Measurements from ENCODE around the gene GLI3. TPM values are rescaled to one million over a fixed set of nuclear protein-coding genes. Genes with fewer than 3 reads are reported as not detected.

GLI3 gene
- total and polyA plus RNA-seq, 10 of the 15 experiments (the other 5 are each of a cell fraction or from before 2014, with no cell fraction given) = 0.01 TPM; not detected in 8

- in situ Hi-C loops (cut with MboI) = no loop called here
- no TSS peak for BruUV-seq (replicated peaks)
- ATAC-seq = no peak
- Histone ChIP-seq H2AFZ (ENCODE audit: control insufficient read depth, low read depth, low read length) (no peak overlapping the region), H3K27me3 (replicated peaks in 1 of 2; ENCODE audit: control insufficient read depth in 2 of 2, insufficient read depth in 2 of 2, low read length in 1 of 2) (no peaks in the 10 kb centered on the region), H3K36me3 (ENCODE audit: control insufficient read depth in 2 of 2, insufficient read depth in 2 of 2, low read length in 1 of 2) (no peaks in the 10 kb centered on the region), H3K4me1 (ENCODE audit: control insufficient read depth, insufficient read depth, low read length) (no peaks in the 10 kb centered on the region), H3K27ac (ENCODE audit: control insufficient read depth, insufficient read depth) (no peak overlapping the region), H3K9ac (ENCODE audit: control insufficient read depth, insufficient read depth, low read length) (no peak overlapping the region), H3K4me3 (no peak overlapping the region), H4K20me1 (ENCODE audit: control insufficient read depth, insufficient read depth) (no peaks in the 10 kb centered on the region; the same call in 1 of the 2 replicates), H3K4me2 (ENCODE audit: control insufficient read depth, insufficient read depth) (no peak overlapping the region), H3K9me3 (replicated peaks; ENCODE audit: control insufficient read depth, insufficient read depth, low read length) (no peaks in the 10 kb centered on the region), H3K79me2 (ENCODE audit: control insufficient read depth, insufficient read depth, low read length) (no peaks in the 10 kb centered on the region)
- POLR2A ChIA-PET = no interaction called here
- SMC1A ChIA-PET (ENCODE audit: uncharacterized antibody, unreplicated experiment) = no interaction called here
- no peak for DNase-seq (ENCODE audit: low read depth, low spot score)
- TF ChIP-seq RBBP5 (conservative IDR thresholded peaks at IDR 0.05) (no peak), PRDM15 (CRISPR knock-in tag; IDR thresholded peaks at IDR 0.05) (no peak), KDM1A (IDR thresholded peaks at IDR 0.05; ENCODE audit: borderline replicate concordance) (no peak), GATAD2B (conservative IDR thresholded peaks at IDR 0.05; ENCODE audit: low read depth) (no peak), EZH2 (IDR thresholded peaks at IDR 0.05; ENCODE audit: borderline replicate concordance, control insufficient read depth, low read depth, low read length) (no peak), CBX5 (IDR thresholded peaks at IDR 0.05; ENCODE audit: low read depth) (no peak), EP300 (IDR thresholded peaks at IDR 0.05; ENCODE audit: borderline replicate concordance in 1 of 2, control insufficient read depth in 1 of 2, low read depth in 2 of 2, low read length in 2 of 2) (no peak), HDGF (IDR thresholded peaks at IDR 0.05) (no peak), RELA (IDR thresholded peaks at IDR 0.05; ENCODE audit: borderline replicate concordance, partially characterized antibody) (no peak), FOS (IDR thresholded peaks at IDR 0.05; ENCODE audit: borderline replicate concordance, extremely low read depth, insufficient read length) (no peak), CEBPB (IDR thresholded peaks at IDR 0.05; ENCODE audit: borderline replicate concordance in 1 of 2, low read depth in 2 of 2, low read length in 2 of 2) (no peak), NR2F1 (conservative IDR thresholded peaks at IDR 0.05) (no peak), NFYB (IDR thresholded peaks at IDR 0.05; ENCODE audit: insufficient read depth, low read depth, low read length) (no peak)
- TF ChIP-seq, protein P1, sequence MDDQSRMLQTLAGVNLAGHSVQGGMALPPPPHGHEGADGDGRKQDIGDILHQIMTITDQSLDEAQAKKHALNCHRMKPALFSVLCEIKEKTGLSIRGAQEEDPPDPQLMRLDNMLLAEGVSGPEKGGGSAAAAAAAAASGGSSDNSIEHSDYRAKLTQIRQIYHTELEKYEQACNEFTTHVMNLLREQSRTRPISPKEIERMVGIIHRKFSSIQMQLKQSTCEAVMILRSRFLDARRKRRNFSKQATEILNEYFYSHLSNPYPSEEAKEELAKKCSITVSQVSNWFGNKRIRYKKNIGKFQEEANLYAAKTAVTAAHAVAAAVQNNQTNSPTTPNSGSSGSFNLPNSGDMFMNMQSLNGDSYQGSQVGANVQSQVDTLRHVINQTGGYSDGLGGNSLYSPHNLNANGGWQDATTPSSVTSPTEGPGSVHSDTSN (IDR thresholded peaks at IDR 0.05; ENCODE audit: insufficient replicate concordance, low read depth, low read length) = no peak
- TF ChIP-seq, protein P2, sequence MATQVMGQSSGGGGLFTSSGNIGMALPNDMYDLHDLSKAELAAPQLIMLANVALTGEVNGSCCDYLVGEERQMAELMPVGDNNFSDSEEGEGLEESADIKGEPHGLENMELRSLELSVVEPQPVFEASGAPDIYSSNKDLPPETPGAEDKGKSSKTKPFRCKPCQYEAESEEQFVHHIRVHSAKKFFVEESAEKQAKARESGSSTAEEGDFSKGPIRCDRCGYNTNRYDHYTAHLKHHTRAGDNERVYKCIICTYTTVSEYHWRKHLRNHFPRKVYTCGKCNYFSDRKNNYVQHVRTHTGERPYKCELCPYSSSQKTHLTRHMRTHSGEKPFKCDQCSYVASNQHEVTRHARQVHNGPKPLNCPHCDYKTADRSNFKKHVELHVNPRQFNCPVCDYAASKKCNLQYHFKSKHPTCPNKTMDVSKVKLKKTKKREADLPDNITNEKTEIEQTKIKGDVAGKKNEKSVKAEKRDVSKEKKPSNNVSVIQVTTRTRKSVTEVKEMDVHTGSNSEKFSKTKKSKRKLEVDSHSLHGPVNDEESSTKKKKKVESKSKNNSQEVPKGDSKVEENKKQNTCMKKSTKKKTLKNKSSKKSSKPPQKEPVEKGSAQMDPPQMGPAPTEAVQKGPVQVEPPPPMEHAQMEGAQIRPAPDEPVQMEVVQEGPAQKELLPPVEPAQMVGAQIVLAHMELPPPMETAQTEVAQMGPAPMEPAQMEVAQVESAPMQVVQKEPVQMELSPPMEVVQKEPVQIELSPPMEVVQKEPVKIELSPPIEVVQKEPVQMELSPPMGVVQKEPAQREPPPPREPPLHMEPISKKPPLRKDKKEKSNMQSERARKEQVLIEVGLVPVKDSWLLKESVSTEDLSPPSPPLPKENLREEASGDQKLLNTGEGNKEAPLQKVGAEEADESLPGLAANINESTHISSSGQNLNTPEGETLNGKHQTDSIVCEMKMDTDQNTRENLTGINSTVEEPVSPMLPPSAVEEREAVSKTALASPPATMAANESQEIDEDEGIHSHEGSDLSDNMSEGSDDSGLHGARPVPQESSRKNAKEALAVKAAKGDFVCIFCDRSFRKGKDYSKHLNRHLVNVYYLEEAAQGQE (IDR thresholded peaks at IDR 0.05; ENCODE audit: low read depth, low read length) = no peak
- no peak for FAIRE-seq
- CTCF ChIA-PET = interaction anchor here (1.1 to 1.3 kb wide), 2 partner anchors 9 to 42 kb away, joined by 3 to 5 read pairs; no protein-coding TSS in a partner anchor
- 88% methylated on average over 1 of the region's 1 CpG for WGBS (ENCODE audit: insufficient coverage, insufficient replicate concordance, low lambda C conversion rate, missing lambda C conversion rate)
- RAD21 ChIA-PET (ENCODE audit: unreplicated experiment) = no interaction called here
- intact Hi-C loops (cut with micrococcal nuclease; ENCODE audit: unreplicated experiment) = no loop called here
Observed at GRCh38 chr7:41984888-41985287, 252.1 kb downstream of the GLI3 start.

All from GM12878 (cell line).